ENCODE data around the gene SLC2A14. TPM values are rescaled to one million over a fixed set of nuclear protein-coding genes. Genes with fewer than 3 reads are reported as not detected.
A peak's percentile ranks its signal among the peaks of the same experiment; 100 is the strongest.
"Not testable (repeated sequence)": the region's sequence is repeated elsewhere in the genome, so short reads cannot be mapped to it uniquely, and the experiment has no call there.

SLC2A14 gene
- total RNA-seq, 4 donors from 2014 or later = 0.48 to 0.96 TPM; not detected in 2

DNA sequence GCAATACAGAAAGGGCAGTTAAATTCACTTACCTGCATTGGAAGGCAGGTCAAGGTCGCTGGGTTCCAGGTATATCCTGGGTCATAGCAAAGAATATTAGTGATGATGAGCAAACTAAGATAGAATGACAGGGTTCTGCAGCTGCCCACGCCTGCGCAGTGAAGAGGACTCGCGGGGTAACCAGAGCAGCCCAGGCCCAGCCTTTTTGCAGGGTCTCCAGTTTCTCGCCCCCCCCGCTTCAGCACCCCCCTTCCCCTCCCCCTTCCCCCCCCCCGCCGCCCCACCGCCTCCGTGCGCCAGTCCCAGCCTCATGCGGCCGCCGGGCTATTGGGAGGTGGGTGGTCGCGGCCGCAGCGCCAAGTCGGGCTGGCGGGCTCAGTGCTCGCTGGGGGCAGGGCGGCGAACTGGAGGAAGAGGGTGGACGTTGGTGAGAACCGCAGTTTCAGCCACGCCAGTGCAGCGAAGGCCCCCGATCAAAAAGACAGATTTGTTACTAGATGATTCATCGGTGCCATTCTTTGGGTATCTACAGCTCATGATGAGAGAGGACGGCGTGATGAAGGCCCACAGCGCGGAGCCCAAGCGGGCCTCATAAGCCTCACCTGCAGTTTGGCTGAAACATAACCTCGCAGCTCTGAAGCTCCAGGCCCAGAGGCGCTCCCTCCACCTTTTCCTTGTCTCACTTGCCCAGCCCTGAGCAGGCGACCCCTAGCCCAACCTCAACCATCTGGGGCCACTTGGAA is 43.1 kb upstream of the SLC2A14 start:
- Histone ChIP-seq H3K4me3 (no peak overlapping the region), H3K9me3 (no peaks in the 10 kb centered on the region), H3K27ac (no peak overlapping the region), H3K27me3 (no peaks in the 10 kb centered on the region), H3K4me1 (no peaks in the 10 kb centered on the region), H3K36me3 (peaks cover 0 to 4% (median 0%) of the 10 kb centered on the region in 4 donors)
- no peak for DNase-seq
- 24 to 59% methylated on average over 1 to 33 of the region's 38 CpGs for WGBS, 2 donors (ENCODE audit: low coverage in 1 of 2)
- in situ Hi-C loops (cut with MboI; ENCODE audit: low pct_ligation_motif_present in 1 of 4, low pct_unique_long_range_greater_than_20kb in 1 of 4, low sequenced_read_pairs in 3 of 4) (no loop called here), intact Hi-C loops (cut with DNase I; ENCODE audit: low total_unique reads) (no loop called here)
- TF ChIP-seq POLR2AphosphoS5 (IDR thresholded peaks at IDR 0.05) = no peak
- TF ChIP-seq POLR2A (IDR thresholded peaks at IDR 0.05) = no peak
- TF ChIP-seq, protein P1, sequence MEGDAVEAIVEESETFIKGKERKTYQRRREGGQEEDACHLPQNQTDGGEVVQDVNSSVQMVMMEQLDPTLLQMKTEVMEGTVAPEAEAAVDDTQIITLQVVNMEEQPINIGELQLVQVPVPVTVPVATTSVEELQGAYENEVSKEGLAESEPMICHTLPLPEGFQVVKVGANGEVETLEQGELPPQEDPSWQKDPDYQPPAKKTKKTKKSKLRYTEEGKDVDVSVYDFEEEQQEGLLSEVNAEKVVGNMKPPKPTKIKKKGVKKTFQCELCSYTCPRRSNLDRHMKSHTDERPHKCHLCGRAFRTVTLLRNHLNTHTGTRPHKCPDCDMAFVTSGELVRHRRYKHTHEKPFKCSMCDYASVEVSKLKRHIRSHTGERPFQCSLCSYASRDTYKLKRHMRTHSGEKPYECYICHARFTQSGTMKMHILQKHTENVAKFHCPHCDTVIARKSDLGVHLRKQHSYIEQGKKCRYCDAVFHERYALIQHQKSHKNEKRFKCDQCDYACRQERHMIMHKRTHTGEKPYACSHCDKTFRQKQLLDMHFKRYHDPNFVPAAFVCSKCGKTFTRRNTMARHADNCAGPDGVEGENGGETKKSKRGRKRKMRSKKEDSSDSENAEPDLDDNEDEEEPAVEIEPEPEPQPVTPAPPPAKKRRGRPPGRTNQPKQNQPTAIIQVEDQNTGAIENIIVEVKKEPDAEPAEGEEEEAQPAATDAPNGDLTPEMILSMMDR (IDR thresholded peaks at IDR 0.05) = no peak
- TF ChIP-seq EP300 (IDR thresholded peaks at IDR 0.05; ENCODE audit: low read depth) = no peak

DNA sequence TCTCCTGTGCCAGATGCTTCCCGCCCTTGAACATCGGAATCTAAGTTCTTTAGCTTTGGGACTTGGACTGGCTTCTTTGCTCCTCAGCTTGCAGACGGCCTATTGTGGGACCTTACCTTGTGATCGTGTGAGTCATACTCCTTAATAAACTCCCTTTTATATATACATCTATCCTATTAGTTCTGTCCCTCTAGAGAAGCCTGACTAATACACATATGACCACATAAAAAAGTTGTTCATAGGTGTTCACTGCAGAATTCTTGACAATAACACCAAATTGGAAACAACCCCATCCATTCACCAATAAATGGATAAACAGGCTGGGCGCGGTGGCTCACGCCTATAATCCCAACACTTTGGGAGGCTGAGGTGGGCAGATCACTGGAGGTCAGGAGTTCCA is 37.4 kb upstream of the SLC2A14 start:
- H3K9me3 ChIP-seq; H3K36me3 ChIP-seq; H3K4me3 ChIP-seq; intact Hi-C loops (cut with DNase I; ENCODE audit: low total_unique reads); in situ Hi-C loops (cut with MboI; ENCODE audit: low pct_ligation_motif_present in 1 of 4, low pct_unique_long_range_greater_than_20kb in 1 of 4, low sequenced_read_pairs in 3 of 4); H3K27me3 ChIP-seq; DNase-seq; H3K27ac ChIP-seq; H3K4me1 ChIP-seq: not testable (repeated sequence)
- WGBS, 2 donors (ENCODE audit: low coverage in 1 of 2) = 72 to 90% methylated on average over 2 to 7 of the region's 7 CpGs

DNA sequence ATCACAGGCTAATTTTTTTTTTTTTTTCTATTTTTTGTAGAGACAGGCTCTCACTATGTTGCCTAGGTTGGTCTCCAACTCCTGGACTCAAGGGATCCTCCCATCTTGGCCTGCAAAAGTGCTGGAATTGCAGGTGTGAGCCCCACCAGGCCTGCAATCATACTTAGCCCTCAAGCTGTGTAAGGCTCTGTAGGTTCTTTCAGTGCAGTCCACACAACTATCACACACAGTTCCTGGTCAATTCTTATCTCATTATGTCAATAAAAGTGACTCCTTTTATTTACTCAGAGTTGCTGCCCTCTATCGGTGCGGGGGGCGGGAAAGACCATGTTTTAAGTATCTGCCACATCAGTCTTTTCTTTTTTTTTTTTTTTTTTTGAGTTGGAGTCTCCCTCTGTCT is 34.3 kb upstream of the SLC2A14 start:
- no peaks in the 10 kb centered on the region for H3K27me3 ChIP-seq
- in situ Hi-C loops (cut with MboI; ENCODE audit: low pct_ligation_motif_present in 1 of 4, low pct_unique_long_range_greater_than_20kb in 1 of 4, low sequenced_read_pairs in 3 of 4) (loop anchor here in 1 of 4 donors (5.0 kb wide), 1 partner anchor 110 kb away; no protein-coding TSS in a partner anchor), intact Hi-C loops (cut with DNase I; ENCODE audit: low total_unique reads) (no loop called here)
- H3K4me1 ChIP-seq = peaks cover 0 to 7% (median 0%) of the 10 kb centered on the region in 4 donors
- H3K27ac ChIP-seq = no peak overlapping the region
- peak; percentile 33 for DNase-seq
- WGBS, 2 donors (ENCODE audit: low coverage in 1 of 2) = 30% methylated on average over 3 of the region's 3 CpGs; no CpG with 5 or more reads in 1 of the 2 donors
- no peaks in the 10 kb centered on the region for H3K9me3 ChIP-seq
- TF ChIP-seq POLR2A (IDR thresholded peaks at IDR 0.05) (no peak), EP300 (IDR thresholded peaks at IDR 0.05; ENCODE audit: low read depth) (no peak), POLR2AphosphoS5 (IDR thresholded peaks at IDR 0.05) (no peak)
- TF ChIP-seq, protein P1 (IDR thresholded peaks at IDR 0.05) = peak in 4 of 5 experiments; percentile 21 to 36 (median 24)
- H3K36me3 ChIP-seq = no peaks in the 10 kb centered on the region
- no peak overlapping the region for H3K4me3 ChIP-seq

DNA sequence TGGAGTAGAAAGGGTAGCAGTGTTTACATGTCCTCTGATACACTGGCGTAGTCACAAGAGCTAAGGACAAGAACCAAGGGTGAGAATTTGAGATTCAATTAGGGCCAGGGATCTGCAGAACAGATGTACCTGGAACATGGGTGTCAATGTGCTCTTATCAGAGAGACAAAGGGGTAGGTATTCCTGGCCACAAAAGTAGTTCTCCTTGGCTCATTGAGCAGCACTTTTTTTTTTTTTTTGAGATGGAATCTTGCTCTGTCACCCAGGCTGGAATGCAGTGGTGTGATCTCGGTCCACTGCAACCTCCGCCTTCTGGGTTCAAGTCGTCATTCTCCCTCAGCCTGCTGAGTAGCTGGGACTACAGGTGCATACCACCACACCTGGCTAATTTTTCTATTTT is 33.6 kb upstream of the SLC2A14 start:
- H3K9me3 ChIP-seq; intact Hi-C loops (cut with DNase I; ENCODE audit: low total_unique reads); H3K4me1 ChIP-seq; H3K4me3 ChIP-seq; H3K36me3 ChIP-seq; H3K27ac ChIP-seq; H3K27me3 ChIP-seq; DNase-seq: not testable (repeated sequence)
- 77 to 78% methylated on average over 1 to 4 of the region's 4 CpGs for WGBS, 2 donors (ENCODE audit: low coverage in 1 of 2)
- in situ Hi-C loops (cut with MboI; ENCODE audit: low pct_ligation_motif_present in 1 of 4, low pct_unique_long_range_greater_than_20kb in 1 of 4, low sequenced_read_pairs in 3 of 4) = loop anchor here in 1 of 4 donors (5.0 kb wide), 1 partner anchor 109 kb away; no protein-coding TSS in a partner anchor

DNA sequence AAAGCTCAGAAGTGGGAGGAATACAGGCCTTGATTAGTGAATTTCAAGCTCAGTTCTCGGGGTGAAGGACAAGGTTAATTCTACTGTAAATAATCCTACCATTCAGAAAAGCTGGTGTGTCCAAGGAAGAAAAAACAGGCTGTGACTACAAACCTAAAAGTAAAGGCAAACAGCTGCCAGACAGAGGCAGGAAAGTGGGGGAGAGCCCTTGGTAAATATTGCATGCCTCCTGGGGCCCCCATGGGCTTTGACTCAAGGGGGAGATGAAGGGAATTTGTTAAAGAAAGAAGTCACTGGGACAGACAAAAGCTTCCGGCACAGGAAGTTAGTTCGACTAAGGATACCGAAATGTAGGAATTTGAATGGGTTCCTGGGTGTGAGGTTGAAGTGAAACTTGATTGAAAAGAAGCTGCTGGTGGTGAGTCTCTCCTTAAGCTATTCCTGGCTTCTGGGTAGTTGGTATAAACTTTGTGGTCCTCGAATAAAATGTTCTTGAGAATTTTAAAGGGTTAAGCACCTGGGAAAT is 32.9 kb upstream of the SLC2A14 start:
- H3K27me3 ChIP-seq; H3K9me3 ChIP-seq; H3K36me3 ChIP-seq; DNase-seq; H3K4me1 ChIP-seq; H3K4me3 ChIP-seq; intact Hi-C loops (cut with DNase I; ENCODE audit: low total_unique reads); H3K27ac ChIP-seq: not testable (repeated sequence)
- 49 to 57% methylated on average over 2 to 5 of the region's 5 CpGs for WGBS, 2 donors (ENCODE audit: low coverage in 1 of 2)
- in situ Hi-C loops (cut with MboI; ENCODE audit: low pct_ligation_motif_present in 1 of 4, low pct_unique_long_range_greater_than_20kb in 1 of 4, low sequenced_read_pairs in 3 of 4) = loop anchor here in 1 of 4 donors (5.0 kb wide), 1 partner anchor 108 kb away; no protein-coding TSS in a partner anchor

Measured in transverse colon (tissue), 4 donors.